GM18517 (cell line): ENCODE measurements around the gene NDST3.
A peak's percentile ranks its signal among the peaks of the same experiment; 100 is the strongest.
"Not testable (repeated sequence)": the region's sequence is repeated elsewhere in the genome, so short reads cannot be mapped to it uniquely, and the experiment has no call there.

ENCODE experiments used
- ATAC-seq: cut with Tn5 transposase; IDR thresholded peaks from one replicate; pipeline ENCODE4 v1.9.1; 2021; ENCODE audit warnings: mild to moderate bottlenecking, moderate library complexity; ENCODE audit not compliant: unreplicated experiment

NDST3 gene

DNA sequence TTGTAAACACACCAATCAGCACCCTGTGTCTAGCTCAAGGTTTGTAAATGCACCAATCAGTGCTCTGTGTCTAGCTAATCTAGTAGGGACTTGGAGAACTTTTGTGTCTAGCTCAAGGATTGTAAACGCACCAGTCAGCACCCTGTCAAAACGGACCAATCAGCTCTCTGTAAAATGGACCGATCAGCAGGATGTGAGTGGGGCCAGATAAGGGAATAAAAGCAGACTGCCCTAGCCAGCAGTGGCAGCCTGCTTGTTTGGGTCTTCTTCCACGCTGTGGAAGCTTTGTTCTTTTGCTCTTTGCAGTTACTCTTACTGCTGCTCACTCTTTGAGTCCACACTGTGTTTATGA, 231.8 kb downstream of the NDST3 start:
- ATAC-seq, result not testable (repeated sequence)

DNA sequence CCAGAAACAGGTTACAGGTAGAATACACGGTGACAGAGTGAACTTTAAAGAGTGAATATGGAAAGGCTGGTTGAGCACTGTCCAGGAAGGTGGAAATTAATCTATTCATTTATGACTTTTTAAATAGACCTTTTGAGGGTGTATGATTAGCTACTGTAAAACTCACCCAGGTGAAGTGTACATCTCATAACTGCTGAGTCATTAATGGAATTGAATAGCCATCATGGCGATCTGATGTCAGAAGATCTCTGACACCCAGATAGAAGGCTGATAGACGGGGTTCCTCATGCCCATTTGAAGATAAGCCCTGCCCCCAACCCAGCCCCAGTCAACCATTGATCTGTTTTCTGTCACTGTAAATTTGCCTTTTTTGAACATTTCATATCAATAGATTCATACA, 234.5 kb downstream of the NDST3 start:
- ATAC-seq, result no peak

DNA sequence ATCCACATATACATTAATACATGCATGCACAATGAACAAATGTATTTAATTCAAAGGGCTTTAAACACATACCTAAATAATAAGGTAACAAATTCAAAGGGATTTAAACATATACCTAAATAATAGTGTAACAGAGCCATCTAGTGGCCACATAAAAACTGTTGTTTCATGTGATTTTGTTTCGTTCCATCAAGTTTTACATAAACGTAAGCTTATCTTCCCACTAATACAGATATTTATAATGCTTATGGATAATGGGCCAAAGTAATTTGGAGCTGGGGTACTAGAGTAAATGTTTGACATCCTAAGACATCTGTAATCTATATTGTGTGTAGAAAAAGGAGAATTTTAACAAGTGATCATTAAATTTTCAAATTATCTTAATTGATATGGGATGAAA, 236.2 kb downstream of the NDST3 start:
- ATAC-seq, result peak; percentile 65

DNA sequence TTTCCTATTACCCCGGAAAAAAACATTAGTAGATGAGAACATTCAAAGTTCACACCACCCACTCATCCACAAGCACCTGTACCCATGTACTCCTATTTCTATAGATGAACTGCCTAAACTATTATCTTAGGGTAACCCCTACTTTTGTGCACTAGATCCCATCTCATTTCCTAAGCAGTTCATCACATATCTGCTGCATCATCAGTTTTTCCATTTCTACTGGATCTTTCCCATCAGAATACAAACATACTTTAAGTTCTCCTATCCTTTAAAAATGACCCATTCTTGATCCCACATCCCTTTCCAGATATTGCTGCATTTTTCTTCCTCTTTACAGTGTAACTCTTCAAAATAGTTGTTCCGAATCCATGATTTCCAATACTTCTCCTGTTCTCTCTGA, 237.5 kb downstream of the NDST3 start:
- no peak for ATAC-seq

DNA sequence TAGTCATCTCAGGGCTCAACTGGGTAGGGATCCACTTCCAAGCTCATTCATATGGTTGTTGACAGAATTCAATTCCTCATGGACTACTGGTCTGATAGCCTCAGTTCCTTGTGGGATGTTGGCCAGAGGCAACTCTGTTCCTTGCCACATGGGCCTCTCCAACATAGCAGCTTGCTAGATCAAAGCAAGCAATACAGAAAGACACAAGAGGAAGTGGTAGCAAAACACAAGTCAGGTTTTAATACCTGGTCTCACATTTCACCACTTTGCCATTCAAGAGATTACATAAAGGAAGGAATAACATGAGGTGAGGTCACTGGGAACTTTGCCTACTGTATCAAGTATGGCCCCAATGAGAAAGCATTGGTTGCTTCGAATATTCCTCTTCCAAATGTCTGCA, 239.4 kb downstream of the NDST3 start:
- ATAC-seq, result no peak

DNA sequence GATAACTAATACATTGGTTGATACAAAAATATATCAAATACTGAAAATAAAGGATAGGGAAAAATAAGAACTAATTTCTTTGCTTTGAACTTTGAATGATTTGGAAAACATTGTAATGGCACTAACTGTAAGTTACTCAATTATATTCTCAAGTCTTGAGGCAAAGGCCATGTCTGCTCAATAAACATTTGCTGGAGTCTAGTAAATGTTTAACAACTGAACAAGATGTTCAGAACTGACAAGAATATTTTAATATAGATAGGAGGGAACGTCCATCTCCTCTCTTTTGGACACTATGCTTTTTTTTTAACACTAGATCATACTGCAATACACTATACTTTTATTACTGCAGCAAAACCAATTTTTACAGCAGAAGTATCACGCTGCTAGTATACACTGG, 242.3 kb downstream of the NDST3 start:
- ATAC-seq, result no peak

DNA sequence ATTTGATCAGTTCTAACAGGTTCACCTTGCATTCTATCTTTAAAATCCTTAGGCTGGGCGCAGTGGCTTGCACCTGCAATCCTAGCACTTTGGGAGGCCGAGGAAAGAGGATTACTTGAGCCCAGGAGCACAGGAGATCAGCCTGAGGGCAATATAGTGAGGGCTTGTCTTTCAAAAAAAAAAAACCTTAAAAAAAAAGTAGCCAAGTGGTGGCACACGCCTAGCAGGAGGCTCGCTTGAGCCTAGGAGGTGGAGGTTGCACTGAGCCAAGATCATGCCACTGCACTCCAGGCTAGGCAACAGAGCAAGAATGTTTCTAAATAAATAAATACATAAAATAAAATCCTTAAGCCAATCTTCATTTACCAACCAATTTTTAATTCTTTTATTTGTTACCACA, 243.0 kb downstream of the NDST3 start:
- no peak for ATAC-seq

DNA sequence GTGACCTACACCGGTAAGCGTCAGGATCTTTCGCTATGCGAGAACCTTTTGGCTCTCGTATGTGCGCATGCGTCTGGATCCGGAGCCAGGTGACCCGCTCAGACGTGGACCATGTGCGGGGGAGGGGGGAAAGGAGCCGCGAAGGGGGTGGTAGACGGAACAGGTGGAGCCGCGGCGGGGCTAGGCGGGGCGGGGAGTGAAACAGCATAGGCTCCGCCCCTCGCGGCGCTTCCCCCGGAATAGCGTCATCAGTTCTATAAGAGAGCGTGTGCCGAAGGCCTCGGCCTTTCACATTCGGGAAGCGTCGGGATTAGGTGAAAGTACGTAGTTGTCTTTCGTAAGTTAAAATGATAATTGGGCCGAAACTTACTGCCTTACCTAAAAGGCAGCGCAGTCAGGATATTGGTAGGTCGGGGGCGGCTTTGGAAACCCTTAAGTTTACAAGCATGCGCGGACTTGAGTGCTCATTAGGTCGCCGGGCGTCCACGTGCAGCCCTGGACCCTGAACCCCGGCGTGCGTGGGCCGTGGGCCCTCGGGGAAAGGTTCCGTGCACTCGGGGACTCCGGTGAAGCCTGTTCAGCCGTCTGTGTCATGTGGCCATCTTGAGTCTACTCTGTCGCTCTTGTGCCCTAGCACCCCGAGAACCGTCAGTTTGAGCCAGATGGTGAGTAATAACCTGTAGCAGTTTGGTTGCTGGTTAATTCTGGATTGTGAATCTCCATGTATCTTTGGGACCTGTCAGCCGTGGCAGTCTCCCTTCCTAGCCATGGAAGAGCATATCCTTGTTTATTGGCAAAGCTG, 244.4 kb downstream of the NDST3 start:
- peak; percentile 79 for ATAC-seq

DNA sequence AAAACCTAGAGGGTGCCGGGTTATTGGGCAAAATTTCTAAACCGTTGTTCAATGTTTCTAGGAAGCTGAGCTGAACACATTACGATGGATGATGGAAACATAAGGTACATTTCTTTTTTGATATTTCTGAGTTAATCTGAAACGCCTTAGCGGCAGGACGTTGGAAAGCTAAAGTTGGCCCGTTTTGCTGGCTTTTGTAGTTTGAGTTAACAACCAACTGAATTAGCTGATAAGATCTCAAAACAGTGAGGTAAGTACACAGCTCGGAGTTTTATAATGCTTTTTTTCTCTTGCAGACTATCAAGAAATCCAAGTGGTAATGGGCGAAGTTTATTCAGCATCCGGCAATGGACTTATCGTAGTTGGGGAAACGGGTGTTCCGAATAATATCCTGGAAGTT, 245.0 kb downstream of the NDST3 start:
- no peak for ATAC-seq

DNA sequence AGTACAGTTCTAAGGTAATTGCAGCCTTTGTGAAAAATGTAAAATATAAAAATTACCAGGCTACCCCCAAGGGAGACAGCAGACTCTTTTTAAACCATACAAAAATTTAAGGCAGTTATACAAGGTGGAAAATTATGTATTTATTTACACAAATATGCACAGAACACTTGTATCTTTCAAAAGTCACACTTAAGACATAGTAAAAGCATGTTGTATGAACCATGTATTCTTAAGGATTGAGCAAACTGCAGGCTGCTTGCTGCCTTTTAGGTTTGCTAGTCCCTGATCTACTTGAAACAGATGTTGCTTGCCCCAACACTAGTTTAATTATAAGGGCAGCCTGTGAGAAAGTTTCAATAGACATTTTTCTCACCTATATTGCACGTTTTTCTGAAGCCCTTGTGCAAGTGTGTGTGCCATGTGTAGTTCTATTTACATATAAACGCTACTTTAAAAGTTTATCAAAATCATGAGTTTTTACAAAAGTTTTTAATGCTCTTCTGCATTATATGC, 245.7 kb downstream of the NDST3 start:
- no peak for ATAC-seq

DNA sequence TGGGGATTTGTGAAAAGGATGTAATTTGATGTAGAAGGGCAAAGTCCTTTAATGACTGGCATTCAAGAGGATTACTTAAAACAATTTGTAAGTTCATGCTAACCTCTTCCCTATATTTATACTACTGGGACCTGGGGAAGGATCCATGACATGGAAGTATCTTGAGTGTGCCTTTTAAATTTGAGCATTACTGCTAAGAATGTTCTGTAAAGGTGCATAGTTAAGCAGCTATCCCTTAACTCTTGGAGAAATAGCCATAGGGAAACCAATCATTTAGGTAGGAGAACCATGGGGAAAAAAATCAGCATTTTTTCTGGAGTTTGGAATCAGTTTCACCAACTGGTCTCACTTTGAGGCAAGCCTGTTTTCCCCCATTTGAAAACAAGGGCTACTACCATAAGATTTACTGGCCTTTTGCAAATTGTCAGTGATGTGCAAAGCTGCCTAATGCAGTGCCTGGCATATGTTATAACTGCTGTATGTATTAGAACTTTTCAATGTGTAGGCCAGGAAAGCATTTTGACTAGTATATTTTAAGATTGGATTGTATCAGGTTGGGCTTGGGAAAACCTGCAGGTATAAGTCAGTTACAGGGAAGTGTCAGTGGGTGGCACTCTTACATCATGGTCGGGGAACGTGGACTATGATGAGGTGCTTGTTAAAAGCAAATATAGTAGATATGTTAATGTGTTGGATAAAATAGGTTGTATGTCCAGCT, 246.4 kb downstream of the NDST3 start:
- ATAC-seq, result peak; percentile 29

DNA sequence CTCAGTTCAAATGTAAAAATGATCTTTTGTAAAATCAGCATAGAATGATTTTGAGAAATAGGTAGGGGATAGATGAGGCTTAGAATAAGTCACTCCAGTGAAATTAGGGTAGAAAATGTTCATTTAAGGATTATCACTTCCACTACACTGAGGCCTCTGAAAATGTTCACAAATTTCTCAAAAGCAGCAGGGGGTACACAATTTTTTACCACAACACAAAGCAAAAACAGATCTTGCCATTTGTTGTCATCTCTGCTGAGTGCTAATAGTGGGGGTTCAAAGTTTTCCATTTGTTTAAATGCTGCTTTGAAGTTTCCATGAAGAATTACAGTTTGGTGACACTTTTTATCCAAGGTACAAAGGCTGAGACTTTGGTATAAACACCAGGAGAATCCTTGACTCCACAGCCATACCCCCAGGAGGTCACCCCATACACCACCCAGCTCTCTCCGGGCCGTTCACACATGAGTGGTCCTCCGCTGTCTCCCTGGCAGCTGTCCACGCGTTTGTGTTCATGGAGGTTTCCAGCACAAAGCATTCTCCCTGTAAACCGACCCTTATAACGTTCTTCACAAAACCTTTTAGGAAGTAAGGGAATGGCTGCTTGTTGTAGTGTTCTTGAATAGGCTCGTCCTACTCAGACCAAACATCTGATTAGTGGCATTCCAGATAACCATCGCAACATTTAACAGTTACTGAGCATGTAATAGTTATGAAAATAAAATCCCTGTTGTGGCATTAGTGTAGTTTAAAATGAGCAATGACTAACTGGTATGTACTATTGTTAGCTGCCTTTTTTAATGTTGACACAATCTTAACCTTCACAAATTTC, 247.5 kb downstream of the NDST3 start:
- ATAC-seq, result no peak

DNA sequence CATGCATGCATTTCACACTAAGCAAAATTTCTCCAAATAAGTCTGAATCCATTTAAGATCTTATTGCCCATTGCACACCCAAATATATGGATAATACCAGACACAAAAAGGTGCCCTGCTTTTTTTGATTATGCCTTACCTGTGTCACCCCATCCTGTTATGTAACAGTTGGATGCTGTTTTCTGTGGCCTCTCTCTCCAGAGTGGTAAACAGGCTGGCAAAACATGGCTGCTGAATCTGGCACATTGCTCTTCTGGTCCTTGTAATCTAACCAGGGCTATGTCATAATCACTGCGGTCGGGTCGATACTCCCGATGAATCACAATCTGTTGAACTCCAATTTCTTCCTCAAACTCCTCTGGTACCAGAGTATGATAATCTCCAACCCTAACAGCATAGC, 248.4 kb downstream of the NDST3 start:
- ATAC-seq, result no peak

DNA sequence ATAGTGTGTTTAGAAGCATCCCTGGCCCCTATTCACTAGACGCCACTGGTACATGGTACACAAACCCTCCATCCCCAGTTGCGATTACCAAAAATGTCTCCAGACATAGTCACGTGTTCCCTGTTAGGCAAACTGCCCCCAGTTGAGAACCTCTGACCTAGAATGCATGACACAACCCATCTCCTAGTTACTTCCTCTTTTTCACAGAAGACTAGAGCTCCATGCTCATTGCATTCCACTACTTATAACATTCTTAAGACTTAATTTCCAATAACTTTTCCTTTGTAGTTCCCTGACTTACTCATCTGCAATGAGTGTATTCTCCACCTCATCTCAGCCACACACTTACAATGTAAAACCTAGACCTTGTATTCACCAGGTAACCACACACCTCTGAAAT, 249.9 kb downstream of the NDST3 start:
- peak; percentile 59 for ATAC-seq

DNA sequence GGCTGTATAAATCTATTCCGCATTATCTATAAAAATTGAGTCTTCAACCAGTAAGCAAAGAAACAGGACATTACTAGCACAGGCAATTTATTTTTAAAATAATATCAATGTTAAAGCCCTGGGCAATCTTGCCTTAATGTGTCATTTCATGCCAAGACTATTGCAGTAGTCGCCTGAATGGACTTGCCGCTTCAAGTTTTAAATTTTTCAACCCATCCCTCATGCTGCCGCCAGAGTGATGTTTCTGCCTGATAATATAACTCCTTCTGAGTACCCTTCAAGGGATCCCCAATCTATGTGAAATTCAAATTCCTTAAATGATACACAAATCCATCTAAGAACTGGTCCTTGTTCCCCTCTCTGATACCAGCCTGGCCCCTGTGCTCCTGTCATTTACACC, 251.6 kb downstream of the NDST3 start:
- no peak for ATAC-seq

DNA sequence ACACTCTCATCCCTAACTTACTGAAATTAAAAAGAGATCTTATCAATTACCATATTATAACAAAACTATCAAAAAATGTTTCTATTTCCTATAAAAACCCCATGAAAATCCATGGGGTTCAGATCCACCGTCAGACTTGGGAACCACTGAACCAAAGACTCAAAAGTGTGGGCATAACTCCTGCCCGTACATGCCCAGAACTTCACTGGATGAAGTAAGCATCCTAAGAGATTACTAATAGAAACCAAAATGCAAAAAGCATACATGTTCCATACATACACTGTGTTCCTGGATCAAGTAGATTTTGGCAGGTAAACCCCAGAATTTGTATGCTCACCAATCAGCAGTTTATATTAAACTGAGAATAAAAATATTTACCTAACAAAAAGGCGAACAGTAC, 252.4 kb downstream of the NDST3 start:
- ATAC-seq, result no peak

DNA sequence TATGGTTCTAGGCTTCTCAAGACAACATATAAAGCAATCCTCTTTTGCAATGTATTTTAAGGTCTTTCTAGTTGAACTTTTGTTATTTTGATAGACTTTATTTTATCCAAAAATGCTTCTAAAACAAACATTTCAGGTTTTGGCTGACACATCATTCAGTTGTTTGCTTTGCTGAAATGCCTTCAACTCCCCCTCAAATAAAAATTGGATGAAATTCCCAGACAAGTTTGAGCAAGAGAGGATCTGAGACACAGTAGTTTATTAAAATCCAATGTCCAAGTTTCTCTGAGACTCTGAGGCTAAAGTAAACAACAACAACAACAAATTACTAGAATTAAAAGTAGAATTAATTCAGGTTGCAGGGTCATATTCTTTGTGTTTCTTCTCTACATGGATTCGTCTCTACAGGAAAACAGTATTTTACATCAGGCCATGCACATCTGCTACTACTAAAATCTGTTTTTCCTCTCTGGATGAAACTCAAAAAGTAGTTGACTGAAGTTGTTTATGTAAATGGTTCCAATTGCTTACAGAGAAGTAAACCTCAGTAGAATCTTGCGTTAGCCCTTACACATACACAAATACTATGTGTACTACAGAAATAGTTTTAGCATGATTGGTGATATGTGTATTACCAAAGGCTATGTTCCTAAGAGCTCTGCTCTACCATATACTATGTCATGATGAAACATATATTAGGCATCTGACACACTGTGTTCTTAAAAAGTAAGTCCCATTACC, 253.6 kb downstream of the NDST3 start:
- ATAC-seq, result no peak

DNA sequence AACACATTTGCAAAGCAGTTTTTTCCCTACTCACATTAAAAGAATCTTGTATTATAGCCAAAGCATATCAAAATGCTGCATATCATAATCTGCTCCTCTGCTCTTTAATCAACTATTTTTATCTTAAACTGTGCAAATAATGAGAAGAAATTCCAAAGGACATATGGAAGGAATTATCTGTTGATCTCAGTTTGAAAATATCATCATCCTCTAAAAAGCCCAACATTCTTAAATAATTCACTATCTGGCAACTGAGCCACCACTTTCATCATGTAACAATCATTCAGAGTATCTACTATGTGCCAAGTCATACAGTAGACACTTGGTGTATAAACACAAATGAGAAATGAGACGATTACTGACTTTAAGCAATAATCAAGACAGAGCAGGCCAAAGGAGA, 255.5 kb downstream of the NDST3 start:
- ATAC-seq, result no peak

DNA sequence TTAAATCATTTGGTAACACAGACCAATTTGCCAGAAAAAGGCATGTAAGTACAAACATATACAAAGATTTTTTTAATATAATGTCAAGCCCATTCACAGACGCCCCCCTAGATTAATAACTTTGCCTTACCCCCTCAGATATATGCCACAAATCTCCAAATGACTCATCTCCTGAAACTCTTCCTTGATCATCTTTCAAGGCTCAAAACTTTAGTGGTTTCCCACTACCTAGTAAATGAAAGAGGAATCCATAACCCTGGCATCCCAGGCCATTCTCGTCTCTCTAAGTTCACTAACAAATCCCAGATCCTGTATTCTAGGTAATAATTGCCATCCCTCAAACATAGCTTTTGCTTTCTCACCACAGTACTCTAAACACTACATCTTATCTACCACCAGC, 256.7 kb downstream of the NDST3 start:
- no peak for ATAC-seq

DNA sequence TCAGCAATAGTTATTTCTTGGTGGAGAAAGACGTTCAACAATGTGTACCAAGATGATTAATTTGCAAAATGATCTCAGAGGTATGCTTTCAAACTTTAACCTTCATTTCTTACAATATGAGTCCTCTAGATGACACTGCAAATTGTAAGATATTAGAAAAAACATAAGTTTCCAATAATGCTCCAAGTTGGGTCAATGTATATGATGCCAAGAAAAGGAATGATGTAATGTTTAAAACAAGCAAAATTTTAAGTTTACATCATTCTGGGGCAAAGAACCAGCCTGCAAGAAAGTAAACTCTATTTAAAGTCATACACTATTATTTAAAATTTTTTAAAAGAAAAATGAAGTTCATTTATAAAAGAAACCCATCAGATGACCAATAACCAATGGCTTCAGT, 262.4 kb downstream of the NDST3 start:
- ATAC-seq, result no peak

DNA sequence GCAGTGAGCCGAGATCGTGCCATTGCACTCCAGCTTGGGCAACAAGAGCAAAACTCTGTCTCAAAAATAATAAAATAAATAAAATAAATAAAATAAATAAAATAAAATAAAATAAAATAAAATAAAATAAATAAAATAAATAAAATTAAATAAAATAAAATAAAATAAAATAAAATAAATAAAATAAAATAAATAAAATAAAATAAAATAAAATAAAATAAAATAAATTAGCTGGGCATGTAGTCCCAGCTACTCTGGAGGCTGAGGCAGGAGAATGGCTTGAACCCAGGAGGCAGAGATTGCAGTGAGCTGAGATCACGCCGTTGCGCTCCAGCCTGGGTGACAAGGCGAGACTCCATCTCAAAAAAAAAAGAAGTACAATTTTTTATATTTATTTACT, 265.3 kb downstream of the NDST3 start:
- ATAC-seq, result not testable (repeated sequence)
